Ishikawa (cell line): ENCODE data around the gene ZSCAN20.

Experiments used
- CEBPB ChIP-seq: IDR thresholded peaks from 2 replicates; pipeline ENCODE4 v1.6.1; 2012
- CREB1 ChIP-seq: IDR thresholded peaks from 2 replicates; pipeline ENCODE4 v1.6.1; 2012; ENCODE audit warnings: low read depth
- EGR1 ChIP-seq: IDR thresholded peaks from 2 replicates; pipeline ENCODE4 v1.6.1; 2012
- EP300 ChIP-seq: IDR thresholded peaks from 2 replicates; pipeline ENCODE4 v1.6.1; 2012; ENCODE audit warnings: borderline replicate concordance
- FOXM1 ChIP-seq: IDR thresholded peaks from 2 replicates; pipeline ENCODE4 v1.6.1; 2012; ENCODE audit warnings: low read depth, borderline replicate concordance
- NFIC ChIP-seq: IDR thresholded peaks from 2 replicates; pipeline ENCODE4 v1.6.1; 2012
- RAD21 ChIP-seq: IDR thresholded peaks from 2 replicates; pipeline ENCODE4 v1.6.1; 2012; ENCODE audit warnings: low read depth
- TAF1 ChIP-seq: IDR thresholded peaks from 2 replicates; pipeline ENCODE4 v1.6.1; 2012; ENCODE audit warnings: low read depth, mild to moderate bottlenecking
- TCF12 ChIP-seq: IDR thresholded peaks from 2 replicates; pipeline ENCODE4 v1.6.1; 2012; ENCODE audit warnings: low read depth
- TEAD4 ChIP-seq: IDR thresholded peaks from 2 replicates; pipeline ENCODE4 v1.6.1; 2012
- YY1 ChIP-seq: IDR thresholded peaks from 2 replicates; pipeline ENCODE4 v1.6.1; 2012; ENCODE audit warnings: low read depth
- ZBTB7A ChIP-seq: IDR thresholded peaks from 2 replicates; pipeline ENCODE4 v1.6.1; 2012; ENCODE audit warnings: low read depth
- TF ChIP-seq, protein P1 (sequence below): IDR thresholded peaks from 2 replicates; pipeline ENCODE4 v1.6.1; 2012
- TF ChIP-seq, protein P2 (sequence below): IDR thresholded peaks from 2 replicates; pipeline ENCODE4 v1.6.1; 2012
- TF ChIP-seq, protein P3 (sequence below): IDR thresholded peaks from 2 replicates; pipeline ENCODE4 v1.6.1; 2012; ENCODE audit warnings: low read depth, mild to moderate bottlenecking

ZSCAN20 gene

DNA sequence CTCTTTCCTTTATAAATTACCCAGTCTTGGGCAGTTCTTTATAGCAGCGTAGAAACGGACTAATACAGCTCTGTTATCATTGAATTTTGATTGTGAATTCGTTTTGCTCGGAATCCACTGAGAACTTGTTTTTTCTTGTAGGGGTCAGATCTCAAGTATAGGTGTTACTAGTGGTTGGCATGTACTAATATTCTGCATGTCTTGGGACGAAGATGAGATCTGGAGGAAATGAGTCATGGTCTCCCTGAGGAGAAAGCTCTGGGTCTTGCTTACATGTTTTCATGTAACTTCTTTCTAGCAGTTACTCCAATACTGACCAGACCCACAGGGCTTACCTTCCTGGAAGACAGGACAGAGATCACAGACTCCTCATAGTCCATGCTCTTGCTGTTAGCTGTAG, 30.3 kb downstream of the ZSCAN20 start:
- TF ChIP-seq, protein P1, sequence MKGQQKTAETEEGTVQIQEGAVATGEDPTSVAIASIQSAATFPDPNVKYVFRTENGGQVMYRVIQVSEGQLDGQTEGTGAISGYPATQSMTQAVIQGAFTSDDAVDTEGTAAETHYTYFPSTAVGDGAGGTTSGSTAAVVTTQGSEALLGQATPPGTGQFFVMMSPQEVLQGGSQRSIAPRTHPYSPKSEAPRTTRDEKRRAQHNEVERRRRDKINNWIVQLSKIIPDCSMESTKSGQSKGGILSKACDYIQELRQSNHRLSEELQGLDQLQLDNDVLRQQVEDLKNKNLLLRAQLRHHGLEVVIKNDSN = no peak
- TF ChIP-seq EGR1 (no peak), TAF1 (no peak), NFIC (no peak), CEBPB (no peak), TEAD4 (no peak)

DNA sequence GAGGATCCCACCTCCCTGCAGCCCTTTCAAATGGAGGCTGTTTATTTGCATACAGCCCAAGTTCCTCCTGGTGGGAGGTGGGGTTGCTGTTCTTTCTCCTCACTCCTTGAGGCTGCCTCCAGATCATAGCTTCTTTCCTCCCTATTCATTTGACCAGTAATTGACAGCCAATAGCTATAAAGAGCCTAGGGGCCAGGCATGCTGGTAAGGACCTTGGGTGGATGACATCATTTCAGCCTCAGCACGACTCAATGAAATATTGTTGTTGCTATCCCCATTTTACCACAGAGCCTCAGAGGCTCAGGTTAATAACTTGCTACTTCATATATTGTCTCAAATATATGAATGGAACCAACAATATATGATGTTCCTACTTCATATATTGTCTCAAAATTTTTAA, 31.1 kb downstream of the ZSCAN20 start:
- TF ChIP-seq ZBTB7A = no peak
- TF ChIP-seq YY1 = no peak

DNA sequence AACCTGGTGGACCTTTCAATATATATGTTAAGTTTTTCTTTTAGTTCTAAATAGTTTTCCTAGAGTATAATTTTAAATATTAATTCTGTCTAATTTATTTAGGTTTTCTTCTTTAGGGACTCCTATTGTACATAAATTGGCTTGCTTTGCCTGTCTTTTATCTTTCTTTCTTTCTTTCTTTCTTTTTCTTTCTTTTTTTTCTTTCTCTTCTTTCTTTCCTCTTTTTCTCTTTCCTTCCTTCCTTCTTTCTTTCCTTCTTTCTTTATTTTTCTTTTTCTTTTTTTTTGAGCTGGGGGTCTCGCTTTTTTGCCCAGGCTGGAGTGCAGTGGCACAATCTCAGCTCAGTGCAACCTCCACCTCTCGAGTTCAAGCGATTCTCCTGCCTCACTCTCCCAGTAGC, 35.2 kb downstream of the ZSCAN20 start:
- TF ChIP-seq, protein P2, sequence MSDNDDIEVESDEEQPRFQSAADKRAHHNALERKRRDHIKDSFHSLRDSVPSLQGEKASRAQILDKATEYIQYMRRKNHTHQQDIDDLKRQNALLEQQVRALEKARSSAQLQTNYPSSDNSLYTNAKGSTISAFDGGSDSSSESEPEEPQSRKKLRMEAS = no peak
- TF ChIP-seq NFIC (no peak), ZBTB7A (no peak), TEAD4 (no peak), EP300 (no peak), RAD21 (no peak), TAF1 (no peak), FOXM1 (no peak), CREB1 (no peak), YY1 (no peak), CEBPB (no peak), TCF12 (no peak)
- TF ChIP-seq, protein P1 = no peak

DNA sequence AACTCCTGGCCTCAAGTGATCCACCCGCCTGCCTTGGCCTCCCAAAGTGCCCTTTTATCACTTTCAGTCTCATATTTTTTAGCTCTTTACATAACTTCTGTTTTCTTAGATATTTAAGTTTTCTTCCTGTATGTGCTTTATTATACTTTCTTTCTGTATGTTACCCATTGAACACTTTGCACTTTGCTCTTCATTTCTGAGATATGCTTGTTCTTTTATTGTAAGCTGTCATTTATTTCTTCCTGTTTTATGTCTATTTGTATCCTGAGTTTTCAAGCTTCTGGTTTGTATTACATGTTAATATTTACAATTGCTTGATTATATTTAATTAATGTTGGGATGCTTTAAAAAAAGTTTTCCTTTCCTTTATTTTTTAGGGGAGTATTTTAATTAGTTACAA, 35.7 kb downstream of the ZSCAN20 start:
- TF ChIP-seq EGR1 (no peak), RAD21 (no peak), EP300 (no peak), YY1 (no peak), TAF1 (no peak), TCF12 (no peak), NFIC (no peak), ZBTB7A (no peak), CREB1 (no peak), FOXM1 (no peak), TEAD4 (no peak), CEBPB (no peak)
- TF ChIP-seq, protein P3, sequence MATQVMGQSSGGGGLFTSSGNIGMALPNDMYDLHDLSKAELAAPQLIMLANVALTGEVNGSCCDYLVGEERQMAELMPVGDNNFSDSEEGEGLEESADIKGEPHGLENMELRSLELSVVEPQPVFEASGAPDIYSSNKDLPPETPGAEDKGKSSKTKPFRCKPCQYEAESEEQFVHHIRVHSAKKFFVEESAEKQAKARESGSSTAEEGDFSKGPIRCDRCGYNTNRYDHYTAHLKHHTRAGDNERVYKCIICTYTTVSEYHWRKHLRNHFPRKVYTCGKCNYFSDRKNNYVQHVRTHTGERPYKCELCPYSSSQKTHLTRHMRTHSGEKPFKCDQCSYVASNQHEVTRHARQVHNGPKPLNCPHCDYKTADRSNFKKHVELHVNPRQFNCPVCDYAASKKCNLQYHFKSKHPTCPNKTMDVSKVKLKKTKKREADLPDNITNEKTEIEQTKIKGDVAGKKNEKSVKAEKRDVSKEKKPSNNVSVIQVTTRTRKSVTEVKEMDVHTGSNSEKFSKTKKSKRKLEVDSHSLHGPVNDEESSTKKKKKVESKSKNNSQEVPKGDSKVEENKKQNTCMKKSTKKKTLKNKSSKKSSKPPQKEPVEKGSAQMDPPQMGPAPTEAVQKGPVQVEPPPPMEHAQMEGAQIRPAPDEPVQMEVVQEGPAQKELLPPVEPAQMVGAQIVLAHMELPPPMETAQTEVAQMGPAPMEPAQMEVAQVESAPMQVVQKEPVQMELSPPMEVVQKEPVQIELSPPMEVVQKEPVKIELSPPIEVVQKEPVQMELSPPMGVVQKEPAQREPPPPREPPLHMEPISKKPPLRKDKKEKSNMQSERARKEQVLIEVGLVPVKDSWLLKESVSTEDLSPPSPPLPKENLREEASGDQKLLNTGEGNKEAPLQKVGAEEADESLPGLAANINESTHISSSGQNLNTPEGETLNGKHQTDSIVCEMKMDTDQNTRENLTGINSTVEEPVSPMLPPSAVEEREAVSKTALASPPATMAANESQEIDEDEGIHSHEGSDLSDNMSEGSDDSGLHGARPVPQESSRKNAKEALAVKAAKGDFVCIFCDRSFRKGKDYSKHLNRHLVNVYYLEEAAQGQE = no peak
- TF ChIP-seq, protein P1 = no peak
- TF ChIP-seq, protein P2 = no peak

DNA sequence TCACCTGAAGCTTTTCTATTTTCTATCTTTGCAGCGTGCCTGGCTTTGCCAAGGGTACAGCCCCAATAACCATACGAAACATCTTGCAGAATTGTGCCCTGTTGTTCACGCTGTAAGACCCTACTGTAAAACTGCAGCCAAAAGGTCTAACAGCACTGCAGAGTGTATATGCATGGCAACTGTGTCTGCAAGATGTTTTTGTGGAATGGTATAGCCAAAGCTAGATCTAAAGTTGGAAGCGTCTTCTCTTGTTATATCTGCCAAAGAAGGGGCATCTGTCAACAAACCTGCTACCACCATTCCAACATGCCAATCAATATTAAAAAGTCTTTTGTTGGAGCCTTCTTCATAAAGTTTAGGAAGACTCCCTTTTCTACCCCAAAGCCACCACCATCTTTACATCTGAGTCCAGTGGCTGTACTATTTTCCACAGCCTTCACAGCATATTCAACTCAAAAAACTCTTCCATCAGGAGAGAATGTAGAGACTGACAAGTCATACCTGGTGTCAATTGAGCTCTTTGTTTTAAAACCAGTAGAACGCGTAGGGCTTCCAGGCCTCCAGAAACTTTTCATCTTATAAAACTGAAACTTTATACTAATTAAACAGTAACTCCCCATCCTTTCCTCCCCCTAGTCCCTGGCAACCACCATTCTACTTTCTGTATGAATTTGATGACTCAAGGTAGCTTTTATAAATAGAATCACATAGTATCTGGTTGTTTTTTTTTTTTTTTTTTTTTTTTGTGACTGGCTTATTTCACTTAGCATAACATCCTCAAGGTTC, 40.0 kb downstream of the ZSCAN20 start:
- TF ChIP-seq TAF1 = no peak

DNA sequence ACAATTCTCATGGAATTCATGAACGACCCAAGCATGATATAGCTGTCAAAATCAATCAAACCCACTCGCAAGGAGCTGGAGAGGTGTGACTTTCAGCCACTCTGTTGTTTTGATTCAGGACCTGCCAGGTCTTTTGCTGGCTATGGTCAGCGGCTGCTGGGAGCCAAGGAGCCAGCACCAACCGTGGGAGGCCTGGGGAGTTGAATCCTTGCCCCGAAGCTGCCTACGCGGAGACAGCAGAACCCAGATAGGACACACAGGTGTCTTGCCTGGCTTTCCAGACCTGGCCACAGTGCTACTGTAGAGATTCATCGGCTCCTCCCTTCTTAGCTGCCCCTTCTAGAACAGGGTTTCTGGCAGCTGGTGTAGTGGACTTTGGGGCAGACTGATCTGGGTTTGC, 42.7 kb downstream of the ZSCAN20 start:
- TF ChIP-seq RAD21 (no peak), FOXM1 (no peak), TEAD4 (no peak), ZBTB7A (no peak), EP300 (no peak), YY1 (no peak), CREB1 (no peak), NFIC (no peak)
- TF ChIP-seq, protein P3 = no peak
- TF ChIP-seq, protein P1 = no peak
